Stromal cell of bone marrow (primary cell): ENCODE data around the gene DPH7.
A peak's percentile ranks its signal among the peaks of the same experiment; 100 is the strongest.
"Not testable (repeated sequence)": the region's sequence is repeated elsewhere in the genome, so short reads cannot be mapped to it uniquely, and the experiment has no call there.

Source experiments
- DNase-seq: peaks from one replicate; pipeline ENCODE4 v3.0.0-alpha.2; 2012; ENCODE audit warnings: low read depth

DPH7 gene

DNA sequence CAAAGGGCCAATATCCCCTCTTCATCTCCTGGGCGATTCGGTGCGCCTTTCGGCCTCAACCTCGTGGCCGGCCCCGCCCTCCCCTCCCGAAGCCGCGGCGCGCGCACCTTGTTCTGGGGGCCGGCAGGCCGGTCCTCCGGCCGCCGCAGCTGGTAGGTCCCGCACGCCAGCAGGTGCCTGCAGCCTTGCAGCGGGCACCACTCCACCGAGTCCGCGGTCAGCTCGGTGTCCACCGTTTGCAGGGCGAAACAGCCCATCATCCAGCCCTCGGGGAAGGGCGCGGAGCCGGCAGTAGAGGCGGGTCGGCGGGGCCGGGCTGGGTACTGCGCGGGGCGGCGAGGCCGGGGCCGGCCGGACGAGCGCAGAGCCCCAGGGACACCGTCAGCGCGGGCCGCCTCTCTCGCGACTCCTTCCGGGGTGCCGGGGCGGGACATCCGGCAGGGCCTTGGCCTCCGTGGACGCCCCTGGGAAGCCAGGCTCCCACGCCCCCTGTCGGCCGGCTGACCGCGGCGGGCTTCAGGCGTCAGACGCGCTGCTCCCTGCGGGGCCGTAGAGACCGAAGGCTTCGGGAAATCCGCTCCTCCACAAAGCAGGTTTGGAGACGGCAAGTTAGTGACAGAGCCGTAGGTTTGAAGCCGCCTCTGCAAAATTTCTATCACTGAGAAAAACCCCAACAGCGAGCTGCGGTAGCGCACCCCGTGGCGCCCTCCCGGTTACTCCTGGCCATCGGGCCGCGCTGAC is at the start of gene DPH7:
DPH7 (minus strand) TSS at position 408 of the 741 bp plus-strand sequence; CDS start at position 260, 148 bp downstream.
- DNase-seq = peak; percentile 86

DNA sequence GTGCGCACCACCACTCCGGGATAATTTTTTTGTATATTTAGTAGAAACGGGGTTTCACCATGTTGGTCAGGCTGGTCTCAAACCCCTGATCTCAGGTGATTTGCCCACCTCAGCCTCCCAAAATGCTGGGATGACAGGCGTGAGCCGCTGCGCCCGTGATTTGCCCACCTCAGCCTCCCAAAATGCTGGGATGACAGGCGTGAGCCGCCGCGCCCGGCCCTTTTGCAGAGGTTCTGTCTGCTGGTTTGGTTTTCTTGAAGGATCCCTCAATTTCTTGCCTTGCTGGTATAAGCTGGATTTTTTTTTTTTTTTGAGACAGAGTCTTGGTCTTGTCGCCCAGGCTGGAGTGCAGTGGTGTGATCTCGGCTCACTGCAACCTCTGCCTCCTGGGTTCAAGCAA is 48.7 kb upstream of the DPH7 start:
- not testable (repeated sequence) for DNase-seq

DNA sequence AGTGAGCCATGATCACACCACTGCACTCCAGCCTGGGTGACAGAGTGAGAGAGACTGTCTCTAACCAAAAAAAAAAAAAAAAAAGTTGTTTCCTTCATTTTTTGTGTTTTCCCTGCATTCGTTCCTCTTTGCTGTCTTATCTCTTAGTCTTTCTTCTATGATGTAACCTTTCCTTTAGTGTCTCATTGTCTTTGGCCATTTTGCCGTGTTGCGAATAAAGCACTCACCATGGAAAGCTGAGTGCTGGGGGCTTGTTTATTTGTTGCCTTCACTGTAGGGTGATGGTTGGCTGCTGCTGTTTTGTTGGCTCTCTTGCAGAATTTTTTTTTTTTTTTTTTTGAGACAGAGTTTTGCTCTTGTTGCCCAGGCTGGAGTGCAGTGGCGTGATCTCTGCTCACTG is 47.7 kb upstream of the DPH7 start:
- no peak for DNase-seq

- not testable (repeated sequence) for DNase-seq
These were observed 43.5 kb upstream of the DPH7 start for GRCh38 chr9:137622211-137622610.

- no peak for DNase-seq
These were observed 42.5 kb upstream of the DPH7 start for GRCh38 chr9:137621131-137621757.

DNA sequence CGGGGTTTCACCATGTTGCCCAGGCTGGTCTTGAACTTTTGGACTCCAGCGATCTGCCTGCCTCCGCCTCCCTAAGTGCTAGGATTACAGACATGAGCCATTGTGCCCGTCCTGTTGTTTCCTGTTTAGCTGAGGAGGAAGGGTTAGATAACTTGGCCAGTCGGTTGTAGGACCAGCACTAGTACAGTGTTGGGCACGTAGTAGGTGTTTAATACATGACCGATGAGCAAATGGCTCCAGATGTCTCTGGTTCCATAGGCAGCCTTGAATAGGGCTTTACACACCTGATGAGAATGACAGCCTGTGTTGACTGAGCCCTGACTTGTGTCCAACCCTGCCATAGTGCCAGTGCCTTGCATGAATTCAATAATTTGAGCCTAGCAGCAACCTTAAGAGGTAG is 41.9 kb upstream of the DPH7 start:
- no peak for DNase-seq

GRCh38 chr9:137620048-137620405 is 41.3 kb upstream of the DPH7 start:
- DNase-seq = no peak

DNA sequence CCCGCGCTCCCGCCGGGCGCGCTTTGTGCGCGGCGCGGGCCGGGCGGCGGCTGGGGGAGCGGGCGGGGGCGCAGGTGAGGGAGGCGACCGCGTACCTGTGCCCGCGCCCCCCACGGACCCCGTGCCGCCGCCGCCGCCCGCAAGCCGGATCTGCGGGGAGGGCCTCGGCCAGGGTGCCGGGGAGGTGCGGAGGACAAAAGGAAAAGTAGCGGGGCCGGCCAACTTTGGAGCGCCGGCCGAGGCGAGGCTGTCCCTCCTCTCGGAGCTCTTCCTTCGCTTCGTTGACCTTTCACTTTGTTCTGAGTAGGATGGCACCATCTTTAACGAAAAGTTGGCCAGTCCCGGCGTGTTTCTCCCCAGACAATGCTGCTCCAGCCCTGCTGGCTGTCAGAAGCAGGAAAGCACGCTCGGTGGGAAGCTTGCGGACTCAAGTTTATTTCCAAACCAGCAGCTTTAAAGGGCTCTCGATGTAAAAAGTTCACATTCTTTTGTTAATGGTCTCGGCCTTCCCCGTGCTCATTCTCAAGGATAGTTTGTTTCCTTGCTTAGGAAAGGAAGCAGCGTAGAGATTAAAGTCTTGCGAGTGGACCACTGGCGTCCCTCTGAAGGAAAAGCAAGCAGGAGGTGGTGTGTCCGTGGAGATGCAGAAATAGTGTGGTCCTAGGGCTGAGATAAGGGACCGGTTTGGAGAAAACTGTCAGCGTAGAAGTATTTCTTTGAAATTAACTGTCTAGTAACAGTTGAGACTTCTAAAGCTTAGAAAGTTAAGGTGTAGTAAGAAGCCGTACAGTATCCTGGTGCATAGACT is 40.7 kb upstream of the DPH7 start:
- no peak for DNase-seq

DNA sequence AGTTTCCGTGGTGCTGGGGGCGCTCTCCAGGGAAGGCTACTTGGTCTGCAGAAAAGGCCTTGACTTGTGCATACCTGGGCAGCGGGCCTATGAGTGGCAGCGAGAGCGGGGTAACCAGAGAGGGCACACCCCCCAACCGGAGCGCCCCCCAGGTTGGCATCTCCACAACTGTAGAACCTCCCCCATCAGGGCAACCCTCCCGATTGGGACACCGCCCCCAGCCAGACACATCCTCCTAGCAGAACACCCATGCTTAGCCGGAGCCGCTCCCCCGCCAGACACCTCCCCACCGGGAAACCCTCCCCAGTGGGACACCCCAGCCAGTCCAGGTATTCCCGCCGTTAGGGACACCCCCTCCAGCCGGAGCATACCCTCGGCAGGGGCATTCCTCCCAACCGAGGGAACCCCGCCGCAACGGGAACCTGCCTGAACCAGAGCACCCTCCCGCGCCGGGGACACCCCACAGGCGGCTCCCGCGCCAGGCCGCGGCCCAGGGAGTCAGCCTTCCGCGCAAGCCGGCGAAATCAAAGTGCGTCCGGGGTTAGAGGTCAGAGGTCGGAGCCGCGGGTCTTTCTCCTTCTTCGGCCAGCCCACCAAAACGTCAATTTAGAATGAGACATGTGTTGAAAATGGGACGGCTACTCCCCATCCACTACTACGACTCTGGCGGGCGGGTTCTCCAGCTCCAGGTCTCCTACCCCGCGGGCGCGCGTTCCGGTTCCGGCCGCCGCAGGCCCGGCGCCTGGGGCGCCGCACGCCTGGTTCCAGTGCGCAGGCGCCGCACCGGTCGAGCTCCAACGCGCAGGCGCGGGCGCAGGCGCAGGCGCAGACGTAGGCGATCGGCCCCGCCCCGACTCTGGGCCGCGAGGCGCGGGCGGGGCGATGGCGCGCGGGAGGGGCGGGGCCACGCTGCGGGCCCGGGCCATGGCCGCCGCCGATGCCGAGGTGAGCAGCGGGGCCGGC is 39.7 kb upstream of the DPH7 start, which contains the start of gene EHMT1:
EHMT1 (plus strand) TSS at position 901 of the 963 bp plus-strand sequence; CDS start at position 925, 24 bp downstream.
- peak; percentile 71 for DNase-seq

- no peak for DNase-seq
These were observed 36.7 kb upstream of the DPH7 start for GRCh38 chr9:137615387-137615871.

DNA sequence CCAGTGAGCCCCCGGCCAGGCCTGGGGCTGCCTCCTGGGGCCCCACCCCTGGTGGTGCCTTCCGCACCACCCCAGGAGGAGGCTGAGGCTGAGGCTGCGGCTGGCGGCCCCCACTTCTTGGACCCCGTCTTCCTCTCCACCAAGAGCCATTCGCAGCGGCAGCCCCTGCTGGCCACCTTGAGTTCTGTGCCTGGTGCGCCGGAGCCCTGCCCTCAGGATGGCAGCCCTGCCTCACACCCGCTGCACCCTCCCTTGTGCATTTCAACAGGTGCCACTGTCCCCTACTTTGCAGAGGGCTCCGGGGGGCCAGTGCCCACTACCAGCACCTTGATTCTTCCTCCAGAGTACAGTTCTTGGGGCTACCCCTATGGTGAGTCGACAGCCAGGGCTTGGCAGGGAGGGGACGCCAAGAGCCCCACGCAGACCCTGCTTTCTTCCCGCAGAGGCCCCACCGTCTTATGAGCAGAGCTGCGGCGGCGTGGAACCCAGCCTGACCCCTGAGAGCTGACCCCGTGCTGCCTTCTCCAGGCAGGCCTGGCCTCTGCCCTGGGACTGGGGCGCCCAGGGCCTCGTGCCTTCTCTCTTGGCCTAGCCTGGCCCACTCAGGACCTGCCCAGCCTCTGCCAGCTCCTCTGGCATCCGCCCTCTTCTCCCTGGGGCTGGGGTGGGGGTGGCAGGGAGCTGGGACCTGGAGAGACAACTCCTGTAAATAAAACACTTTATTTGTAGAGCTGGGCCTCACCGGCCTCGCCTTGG is 36.1 kb upstream of the DPH7 start:
- no peak for DNase-seq

- DNase-seq = no peak
These were observed 35.2 kb upstream of the DPH7 start for GRCh38 chr9:137613738-137614523.

- no peak for DNase-seq
These were observed 34.5 kb upstream of the DPH7 start for GRCh38 chr9:137613259-137613658.

DNA sequence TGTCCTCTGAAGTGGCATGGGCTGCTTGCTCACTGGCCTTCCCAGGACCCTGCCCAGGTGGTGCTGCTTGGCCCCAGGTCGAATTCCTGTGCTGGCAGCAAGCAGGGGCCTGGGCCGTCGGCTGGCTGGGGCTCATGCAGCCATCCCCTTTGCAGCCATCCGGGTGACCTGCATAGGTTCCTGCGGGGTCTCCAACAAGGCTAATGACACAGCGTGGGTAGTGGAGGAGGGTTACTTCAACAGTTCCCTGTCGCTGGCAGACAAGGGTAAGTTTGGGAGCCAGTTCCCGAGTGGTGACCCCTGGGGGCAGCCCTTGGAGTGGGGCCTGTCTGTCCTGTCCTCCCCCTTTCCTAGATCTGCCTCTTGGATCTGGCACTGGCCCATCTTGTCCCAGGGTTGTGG is 34.0 kb upstream of the DPH7 start:
- no peak for DNase-seq

DNA sequence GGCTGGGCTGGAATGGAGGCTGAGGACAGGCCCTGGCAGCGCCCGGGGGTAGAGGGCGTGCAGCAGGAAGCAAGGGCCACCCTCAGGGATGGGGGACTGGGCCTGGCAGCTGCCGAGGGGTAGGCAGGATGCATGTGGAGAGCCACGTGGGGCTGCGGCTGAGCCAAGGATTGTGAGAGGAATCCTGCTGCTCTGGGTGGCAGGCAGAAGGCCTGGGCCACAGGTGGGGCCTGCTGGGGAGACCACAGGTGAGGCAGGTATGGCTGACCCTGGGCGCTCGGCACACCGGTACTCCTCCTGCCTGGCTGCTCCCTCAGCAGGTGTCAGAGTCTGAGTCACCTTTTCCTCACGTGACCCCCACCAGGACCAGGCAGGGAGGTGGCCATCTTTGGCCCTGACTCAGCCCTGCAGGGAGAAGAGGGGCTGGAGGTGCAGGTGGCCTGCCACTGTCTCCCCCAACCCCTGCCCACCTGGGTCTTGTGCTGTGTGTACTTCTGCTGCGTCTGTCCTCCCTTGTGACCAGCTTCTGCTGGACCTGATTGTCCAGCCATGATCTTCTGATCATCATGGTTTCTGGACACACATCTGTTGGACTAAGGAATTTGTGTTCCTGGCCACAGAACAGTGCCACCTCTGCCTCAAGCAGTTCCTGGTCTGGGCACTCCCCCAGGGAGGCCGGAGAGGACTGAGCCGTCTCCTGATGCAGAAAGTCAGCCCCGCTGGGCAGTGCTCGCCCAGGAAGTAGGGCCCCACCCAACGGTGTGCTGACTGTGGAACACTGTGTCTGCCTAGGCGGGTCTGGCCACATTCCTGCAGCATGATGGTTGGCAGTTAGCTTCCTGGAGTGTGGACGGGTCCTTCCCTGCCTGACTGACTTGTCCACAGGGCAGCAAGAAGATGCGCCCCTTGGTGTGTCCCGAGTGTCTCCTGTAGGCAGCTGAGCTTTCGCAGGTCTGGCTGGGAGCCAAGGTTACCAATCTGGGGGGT is 33.2 kb upstream of the DPH7 start:
- no peak for DNase-seq

DNA sequence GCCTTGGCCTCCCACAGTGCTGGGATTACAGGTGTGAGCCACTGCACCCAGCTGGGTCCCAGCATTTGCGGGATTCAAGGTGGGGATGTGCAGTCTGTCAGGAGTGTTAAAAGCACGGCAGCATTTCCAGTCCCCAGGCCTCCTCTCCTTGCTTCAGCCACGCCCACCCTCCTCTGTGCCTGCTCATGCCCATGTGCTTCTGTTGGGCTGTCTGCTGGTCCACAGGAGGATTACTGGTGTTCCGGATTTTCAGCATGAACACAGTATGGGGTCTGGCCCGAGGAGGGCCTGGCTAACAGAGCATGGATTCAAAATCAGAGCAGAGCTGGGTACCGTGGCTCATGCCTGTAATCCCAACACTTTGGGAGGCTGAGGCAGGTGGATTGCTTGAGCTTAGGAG is 32.2 kb upstream of the DPH7 start:
- DNase-seq = no peak

GRCh38 chr9:137607141-137607857 is 28.6 kb upstream of the DPH7 start:
- DNase-seq = no peak

DNA sequence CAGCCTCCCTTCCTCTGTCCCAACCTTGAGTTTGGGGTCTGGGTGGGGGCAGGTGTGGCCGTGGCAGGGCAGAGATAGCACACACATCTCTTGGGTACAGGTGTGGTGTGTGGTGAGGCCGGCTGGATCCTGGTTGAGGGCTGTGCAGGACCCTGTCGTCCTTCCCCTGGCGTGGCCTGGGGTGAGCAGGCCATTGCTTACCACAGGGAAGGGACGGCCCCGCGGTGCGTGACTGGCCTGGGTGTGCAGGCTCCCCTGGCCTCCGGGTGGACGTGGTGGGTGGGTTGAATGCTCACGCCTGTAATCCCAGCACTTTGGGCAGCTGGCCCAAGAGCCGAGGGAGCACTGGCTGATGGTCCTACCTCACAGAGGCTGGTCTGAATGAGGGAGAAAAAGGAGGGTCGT is 28.0 kb upstream of the DPH7 start:
- DNase-seq = no peak
